Fibroblast of peridontal ligament (primary cell): ENCODE measurements around the gene EPB41L3.
"Not testable (repeated sequence)": the region's sequence is repeated elsewhere in the genome, so short reads cannot be mapped to it uniquely, and the experiment has no call there.

Experiments used
- DNase-seq: peaks from one replicate; pipeline ENCODE4 v3.0.0-alpha.2; 2010; ENCODE audit errors: extremely low read depth

Gene EPB41L3

DNA sequence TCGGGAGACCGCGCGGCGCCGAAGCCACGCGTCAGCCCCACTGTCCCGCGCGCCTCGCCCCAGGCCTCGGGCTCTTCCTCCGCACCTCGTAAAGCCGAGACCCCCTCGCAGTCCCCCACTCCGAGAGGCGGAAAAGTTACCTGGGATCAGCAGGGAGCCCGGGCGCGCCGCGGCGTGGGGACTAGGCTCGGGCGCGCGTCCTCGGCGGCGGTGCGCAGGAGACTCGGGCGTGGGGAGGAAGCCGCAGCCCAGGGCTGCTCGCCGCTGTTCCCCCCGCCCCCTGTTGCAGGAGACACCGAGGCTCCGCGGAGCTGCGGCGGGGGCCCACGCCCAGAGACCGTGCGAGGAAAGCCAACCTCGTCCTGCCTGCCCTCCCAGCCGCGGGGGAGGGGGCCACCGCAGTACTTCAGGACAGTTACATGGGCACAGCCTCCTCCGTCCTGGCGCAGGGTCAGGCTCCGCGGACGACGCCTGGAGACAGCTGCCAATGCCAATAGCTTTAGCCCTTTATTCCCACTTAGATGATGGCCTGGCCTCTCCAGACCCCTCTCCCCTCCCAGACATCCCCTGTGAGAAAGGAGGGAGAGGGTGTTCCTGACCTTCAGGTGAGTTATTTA is at the start of gene EPB41L3:
Gene EPB41L3 (minus strand): TSS at position 225 of the 617 bp plus-strand sequence. CDS start 54,814 bp downstream, outside the sequence.
- DNase-seq = no peak

DNA sequence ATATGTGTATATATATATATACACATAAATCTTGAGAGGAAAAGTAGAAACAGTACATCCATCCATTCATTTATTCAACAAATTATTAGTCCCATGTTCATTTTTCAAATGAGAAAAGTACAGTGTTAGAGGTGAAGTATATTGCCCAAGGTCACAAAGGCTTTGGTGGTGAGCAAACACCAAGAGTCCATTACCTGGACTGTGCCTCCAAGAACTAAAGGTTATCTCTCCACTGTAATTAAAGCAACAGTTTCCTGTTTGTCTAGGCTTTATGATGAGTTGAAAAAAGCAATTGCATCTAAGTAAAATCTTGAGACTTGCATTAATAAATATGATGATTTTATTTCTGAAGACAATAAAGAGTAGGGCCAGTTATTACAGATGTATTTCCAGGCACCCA is 44.7 kb upstream of the EPB41L3 start:
- DNase-seq = no peak

DNA sequence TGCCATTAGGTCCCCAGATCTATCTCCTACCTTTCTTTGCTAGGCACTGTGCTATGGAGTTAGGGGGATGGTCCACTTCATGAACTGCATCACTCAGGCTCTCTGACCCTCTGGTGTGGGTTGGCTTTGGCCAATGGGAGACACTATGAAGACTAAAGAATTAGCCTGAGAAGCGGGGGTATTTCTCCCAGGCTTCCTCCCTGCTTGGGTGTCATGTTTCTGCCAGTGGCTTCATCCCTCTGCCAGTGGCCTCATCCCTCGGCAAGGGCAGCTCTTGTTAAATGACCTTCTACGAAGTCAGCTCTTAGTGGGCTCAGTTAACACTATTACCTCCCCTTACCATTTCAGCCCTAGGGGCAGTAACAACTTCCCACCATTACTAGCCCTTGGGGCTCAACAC is 41.9 kb upstream of the EPB41L3 start:
- no peak for DNase-seq

DNA sequence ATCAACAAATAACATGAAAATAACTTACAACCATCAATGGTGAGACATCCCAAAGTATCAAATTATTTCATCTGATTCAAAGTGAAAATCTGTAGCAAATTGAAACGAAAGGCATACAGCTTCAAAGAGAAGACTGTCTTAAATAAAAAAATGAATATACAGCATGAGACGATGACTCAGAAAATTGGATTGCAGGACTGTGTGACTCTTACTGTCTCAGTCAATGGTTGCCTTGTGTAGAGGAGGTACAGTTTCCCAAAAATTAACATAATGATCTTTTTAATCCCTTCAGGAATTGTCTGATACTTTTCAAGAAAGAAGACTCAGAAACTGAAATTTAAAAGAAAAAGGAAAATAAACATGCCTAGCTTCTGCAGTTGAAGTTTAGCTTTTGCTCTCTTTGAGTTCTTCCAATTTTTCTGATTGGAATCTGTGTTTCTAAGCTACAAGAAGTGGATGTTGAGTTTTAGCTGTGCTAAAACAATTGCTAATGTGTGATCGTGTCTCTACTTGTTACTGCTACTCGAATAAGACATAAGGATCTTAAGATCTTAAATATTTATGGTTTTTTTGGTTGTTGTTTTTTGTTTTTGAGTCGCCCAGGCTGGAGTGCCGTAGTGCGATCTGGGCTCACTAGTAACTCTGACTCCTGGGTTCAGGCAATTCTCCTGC is 41.1 kb upstream of the EPB41L3 start:
- peak; percentile 14 for DNase-seq

DNA sequence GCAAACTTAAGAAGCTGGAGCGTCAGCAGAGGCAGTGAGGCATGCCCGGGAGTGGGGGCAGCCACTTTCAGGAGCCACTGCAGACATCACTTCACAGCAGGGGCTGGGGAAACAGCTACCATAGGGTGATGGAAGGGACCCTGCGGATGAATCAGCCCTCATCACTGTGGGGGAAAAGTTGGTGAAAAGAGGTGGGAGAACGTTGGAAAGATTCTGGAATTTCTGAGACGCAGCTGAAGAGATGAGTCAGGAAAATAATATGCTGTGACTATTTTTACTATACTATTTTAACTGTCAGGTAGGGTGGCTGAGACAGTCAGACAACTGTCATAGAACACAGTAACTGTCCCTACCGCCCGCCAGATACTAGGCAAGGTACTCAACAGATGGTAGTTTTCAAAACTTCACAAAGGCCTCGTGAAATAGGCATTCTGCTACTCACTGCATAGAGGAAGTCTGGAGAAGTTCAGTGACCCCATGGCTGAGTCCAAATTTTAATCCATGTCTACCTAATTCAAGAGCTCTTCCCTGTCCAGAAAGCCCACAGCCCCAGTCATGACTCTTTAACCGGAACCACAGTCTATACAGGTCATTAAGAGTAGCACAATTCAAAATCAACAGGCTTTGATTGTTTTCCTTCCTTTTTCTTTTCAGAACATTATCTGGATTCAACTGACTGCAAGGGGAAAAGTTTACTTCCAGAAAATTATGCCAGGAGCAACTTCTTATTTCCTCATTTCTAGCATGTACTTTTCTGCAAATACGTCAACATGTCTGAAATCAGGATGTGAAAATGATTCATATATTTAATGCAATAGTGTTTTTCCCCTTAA is 39.3 kb upstream of the EPB41L3 start:
- DNase-seq = no peak

DNA sequence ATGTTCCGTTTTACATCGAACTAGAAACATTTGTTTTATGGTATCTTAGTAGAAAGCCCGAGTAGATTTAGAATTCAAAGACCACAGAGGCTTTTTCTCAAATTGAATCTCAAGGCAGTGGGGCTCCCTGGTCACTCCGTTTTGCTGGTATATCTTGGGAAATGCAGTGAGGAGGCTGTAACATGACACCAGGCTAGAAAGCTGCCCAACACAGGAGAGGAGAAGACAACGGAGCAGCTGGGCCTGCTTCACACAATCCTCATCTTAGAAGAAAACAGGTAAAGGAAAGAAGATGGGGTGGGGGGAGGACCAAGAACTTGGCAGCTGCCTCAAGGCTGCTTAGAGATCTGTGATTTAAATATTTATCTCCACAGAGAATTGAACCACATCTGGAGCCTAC is 38.3 kb upstream of the EPB41L3 start:
- DNase-seq = peak; percentile 39

DNA sequence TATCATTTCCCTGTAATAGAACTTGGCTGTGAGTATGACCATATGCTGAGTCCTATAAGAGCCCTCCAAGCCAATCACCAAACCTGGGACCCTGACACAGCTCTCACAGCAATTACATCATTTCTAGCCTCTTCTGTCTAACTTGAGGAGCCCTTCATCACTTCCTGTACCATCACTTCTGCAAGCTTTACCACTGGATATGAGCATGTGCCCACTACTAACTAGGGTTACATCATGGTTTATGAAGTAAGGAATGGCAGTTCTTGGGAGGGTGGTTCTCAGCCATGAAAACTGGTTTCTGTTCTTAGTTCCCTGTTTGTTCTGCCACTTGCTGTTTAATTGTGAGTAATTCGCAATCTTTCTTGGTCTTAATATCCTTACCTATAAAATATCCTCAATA is 31.0 kb upstream of the EPB41L3 start:
- DNase-seq = no peak

DNA sequence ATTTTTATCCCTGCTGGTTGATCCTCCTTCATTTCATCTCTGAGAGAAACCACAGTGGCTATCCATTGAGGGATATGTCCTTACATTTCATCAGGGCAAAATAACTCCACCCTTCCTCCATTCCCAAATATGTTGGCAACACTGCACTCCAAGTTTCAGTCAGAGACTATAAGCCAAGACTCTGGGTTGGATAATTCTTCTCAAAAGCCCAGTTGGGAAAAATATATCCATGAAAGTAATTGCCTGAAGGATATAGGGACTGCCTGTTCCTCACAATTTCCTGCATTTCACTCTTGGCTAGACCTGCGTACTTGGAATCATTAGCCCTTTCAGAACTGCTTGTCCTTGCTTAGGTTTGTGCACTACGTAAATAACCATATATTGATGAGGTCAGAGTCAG is 27.9 kb upstream of the EPB41L3 start:
- DNase-seq = no peak

DNA sequence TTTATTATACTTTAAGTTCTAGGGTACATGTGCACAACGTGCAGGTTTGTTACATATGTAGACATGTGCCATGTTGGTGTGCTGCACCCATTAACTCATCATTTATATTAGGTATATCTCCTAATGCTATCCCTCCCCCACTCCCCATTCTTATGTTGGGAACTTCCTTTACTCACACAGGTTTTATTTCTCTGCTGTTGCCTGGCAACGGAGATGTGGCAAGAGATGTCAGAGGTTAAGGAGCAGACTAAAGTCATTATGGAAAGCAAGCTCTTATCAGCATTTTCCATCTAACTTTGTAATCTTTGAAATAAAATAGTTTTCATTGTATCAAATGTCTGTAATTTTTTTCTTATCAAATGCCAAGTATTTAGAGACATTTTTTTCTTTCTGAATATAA is 26.8 kb upstream of the EPB41L3 start:
- not testable (repeated sequence) for DNase-seq

DNA sequence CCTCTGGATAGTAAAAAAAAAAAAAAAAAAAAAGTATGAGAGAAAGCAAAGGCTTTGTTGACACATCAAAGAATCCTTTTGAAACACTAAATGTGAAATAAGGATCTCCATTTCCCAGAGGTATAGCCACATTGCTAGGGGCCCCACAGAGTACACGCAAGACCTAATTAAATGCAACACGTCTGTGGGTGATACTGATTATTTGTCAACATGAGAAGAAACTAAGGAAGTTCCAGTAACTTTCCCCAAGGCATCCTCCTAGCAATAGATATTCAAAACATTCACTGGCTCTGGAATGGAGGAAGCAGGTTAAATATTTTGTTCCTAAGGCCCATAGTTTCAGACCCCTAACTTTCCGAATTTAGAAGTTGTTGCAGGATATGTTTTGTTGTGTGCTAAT is 24.6 kb upstream of the EPB41L3 start:
- DNase-seq = no peak

DNA sequence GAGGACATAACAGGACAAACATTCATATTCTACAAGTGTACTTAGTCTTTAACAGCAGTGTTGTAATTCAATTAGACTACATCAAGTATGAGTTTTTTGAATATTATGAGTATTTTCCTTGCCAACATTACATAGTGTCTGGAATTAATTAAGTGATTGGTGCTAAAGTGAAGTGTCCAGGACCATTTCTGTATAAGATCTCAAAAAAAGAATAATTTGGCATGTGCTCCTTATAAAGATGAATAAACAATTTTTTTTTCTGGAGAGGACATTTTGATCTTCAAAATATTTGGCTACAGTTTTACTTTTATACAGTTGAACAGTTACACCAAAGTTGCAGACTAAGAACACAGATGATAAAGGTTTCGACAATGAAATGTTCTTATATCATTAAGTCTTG is 15.1 kb upstream of the EPB41L3 start:
- DNase-seq = no peak

DNA sequence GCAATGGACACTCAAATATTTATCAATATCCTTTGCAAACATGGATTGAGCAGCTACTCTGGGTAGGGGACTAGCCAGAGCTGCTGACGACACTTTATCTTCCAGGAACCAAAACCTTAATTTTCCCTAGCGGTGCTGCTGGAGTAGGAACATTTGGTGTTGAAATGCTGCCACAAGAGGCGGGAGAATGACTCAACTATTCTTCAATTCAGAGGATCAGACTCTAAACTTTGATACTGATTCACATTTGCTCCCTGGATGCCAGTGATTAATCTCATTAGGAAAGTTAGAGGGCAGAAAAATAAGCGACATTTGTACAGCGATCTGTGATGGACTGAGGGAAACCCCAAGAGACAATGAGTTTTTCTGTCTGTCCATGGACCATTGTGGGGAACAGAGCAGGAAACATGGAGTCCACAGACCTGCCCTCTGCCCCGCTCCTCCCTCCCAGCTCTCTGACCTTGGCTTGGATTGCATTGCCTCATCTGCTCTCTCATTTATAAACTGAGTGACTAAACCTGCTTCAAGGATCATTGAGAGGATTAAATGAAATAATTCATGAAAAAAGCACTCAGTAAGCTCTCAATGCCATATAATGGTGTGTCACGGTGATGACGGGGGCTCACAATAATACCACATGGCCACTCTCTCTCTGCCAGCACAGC is 12.6 kb upstream of the EPB41L3 start:
- DNase-seq = peak; percentile 47

DNA sequence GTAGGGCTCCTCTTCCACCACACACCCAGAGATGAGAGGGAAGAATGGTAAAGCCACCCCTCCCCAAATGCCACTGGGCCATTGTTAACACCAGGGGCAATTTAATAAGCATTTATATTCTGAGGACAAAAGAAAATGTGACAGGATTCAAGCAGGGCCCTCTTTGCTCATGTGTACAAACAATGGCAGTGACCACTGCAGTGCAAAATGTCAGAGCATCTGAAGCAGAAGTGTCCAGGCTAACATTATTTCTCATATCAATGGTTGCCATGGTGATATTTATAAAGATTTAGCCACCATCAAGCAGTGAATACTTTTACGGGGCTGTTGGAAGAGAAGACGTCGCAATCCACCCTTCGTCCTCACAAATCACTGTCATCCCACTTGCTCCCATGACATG is 10.8 kb upstream of the EPB41L3 start:
- DNase-seq = no peak

DNA sequence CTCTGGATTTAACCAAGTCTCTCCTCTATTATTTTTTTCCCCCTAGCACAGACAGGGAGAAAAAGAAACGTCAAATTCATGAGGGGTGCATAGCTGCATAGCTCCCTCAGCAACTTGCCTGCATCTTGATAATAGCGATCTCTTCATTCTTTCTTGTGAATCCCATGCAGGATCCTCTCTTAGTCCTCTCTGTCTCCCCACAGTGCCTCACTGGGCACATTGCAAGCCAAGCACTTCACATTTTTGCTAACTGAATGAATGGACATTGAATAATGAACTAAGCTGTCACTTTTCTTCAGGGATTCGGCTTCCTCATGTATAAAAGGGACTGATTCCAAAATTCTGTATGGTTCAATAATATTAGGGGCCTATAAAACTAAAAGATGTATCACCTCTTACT is 2.9 kb upstream of the EPB41L3 start:
- DNase-seq = peak; percentile 68

DNA sequence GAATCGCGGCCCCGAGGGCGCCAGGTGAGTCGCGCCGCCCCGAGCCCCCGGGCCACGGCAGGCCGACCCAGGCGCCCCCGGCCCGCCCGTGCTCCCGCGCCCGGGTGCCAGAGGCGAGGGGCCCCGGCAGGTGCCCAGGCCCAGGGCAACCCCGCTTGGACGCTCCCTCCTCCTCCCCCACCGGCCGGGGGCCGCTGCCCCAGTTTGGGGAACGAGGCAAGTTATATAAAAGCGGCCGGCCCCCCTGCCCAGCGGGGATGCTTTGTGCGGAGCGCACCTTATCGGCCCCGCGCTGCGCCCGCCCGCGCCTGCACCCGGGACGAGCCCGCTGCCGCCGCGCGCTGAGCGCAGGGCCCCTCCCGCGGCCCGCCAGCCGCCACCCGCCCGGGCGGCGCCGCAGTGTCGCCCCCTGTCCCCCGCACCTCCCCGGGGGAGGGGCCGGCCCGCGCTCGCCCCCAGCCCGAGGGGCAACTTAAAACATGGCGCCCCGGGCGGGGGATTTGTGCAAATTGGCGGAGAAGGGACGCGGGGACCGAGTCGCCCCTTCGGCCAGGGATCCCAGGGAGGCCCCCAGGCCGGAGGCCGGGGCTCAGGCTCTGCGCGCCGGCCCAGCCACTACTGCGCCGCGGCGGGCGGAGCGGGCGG is 639 bp downstream of the EPB41L3 start:
- no peak for DNase-seq

DNA sequence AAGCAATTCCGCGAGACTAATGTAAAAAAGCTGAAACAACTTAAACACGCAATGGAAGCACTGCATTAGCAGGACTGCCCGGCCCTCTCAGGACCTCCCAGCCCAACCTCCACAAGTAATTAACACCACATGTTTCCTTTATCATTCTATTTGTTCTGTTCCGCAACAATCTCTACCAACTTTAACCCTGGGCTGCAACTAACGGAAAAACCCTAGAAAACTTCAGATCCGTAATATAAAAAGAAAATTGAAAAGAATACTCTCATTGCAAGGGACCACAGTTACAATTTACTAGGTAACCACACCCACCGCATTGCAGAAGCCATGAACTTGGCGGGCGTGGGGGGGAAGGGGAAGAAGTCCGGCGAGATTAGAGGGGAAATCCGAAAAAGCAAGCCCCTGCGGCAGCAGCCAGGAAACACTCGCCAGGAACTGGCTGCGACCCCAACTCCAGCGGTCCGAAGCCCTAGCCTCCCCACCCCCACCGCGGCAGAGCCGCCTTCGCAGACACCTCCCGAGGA is 1.2 kb downstream of the EPB41L3 start:
- peak; percentile 53 for DNase-seq

DNA sequence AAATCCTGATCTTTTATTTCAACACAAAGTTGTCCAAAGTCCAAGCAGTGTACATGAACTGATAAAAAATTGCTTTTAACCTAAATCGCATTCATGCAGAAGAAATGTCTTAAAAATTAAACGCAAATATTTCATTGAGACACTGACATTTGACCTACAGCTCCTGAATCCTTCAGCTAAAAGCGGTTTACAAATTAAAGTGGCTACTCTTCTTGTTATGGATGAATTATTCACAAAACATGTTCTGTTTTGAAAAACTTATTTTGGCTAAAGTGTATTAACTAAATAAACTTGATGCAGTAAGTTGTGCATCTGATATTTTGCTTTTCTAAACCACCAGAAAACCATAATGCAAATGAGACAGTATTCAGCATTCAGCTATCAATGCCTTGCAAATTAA is 2.2 kb downstream of the EPB41L3 start:
- no peak for DNase-seq

DNA sequence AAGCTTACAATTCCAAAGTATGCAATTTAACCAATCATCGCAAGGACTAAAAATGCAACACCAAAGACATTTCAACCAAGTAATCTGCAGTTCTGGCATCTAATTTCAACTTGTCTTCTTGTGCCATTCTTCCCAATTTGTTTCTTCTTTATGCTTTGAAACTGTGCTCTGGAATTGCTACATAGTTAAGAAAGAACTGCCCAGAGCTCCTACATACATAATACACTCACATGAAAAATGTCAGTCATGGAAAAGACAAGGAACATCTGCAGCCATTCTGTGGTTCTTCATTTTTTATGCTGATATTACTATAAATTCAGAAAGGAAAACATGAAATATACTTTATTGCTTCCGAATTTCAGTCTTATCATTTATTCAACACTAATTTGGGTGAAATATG is 4.4 kb downstream of the EPB41L3 start:
- no peak for DNase-seq

DNA sequence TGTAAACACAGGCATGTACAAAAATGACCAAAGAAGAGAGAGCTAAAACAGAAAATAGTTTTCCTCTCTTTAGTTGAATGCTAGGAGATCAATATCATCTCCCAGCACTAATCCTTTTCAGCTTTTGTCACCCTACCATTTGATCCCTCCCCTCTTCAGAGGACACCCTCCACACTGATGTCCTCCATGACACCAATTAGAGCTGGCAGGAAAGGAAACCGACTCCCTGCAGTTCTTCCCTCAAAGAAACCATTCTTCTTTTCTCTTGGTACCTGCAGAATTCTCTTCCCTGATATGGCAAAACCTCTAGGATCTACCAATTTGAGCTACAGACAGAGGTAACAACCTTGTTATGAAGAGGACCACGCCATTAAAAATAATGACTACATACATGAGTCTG is 5.3 kb downstream of the EPB41L3 start:
- no peak for DNase-seq

DNA sequence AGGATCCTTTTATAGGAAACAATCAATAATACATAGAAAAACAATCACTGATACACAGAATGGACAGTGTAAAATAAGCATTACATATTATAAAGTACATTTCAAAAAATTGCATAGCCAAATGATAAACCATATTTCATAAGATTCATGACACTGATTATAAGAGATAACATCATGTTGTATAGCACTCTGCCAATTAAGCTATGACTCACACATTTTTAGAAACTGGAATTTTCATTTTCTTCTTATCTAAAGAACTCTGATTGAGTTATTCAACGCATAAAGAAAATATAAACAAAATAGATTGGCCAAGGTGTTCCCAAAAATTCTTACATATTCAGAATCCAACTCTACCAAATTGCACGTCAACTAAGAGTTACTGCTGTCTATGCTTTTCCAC is 5.9 kb downstream of the EPB41L3 start:
- DNase-seq = no peak

DNA sequence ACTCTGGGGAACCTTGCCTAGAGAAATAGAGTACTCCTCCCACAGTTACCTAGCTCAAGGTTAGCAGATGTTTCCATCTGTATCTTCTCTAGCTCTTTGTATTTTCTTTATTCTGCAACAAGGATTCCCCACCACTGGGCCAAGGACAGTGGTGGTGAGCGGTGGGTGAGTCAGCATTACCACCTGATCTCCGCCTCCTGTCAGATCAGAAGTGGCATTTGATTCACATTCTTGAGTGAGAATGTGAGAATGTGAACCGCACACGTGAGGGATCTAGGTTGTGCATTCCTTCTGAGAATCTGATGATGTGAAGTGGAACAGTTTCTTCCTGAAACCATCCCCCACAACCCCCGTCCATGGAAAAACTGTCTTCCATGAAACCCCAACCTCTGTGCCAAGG is 9.0 kb downstream of the EPB41L3 start:
- no peak for DNase-seq

DNA sequence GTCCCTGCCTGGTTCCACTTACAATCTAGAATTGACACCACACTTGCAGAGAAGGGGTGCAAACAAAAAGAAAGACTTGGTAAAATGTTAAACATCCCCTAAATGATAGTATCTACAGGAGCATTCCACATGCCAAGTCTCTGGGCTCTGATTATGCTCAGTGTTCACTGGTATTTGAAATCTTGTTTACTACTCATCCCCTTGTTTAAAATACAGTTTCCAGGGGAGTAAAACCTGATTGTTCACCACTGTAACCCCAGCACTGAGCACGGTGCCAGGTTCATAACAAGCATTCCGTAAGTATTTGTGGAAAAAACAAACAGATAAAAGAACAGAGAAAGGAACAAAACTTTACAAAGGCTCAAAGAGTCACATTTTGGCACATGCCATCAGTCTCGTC is 11.7 kb downstream of the EPB41L3 start:
- DNase-seq = no peak
